WTC11 (cell line): ENCODE results near the gene GALK2.

ENCODE experiments used
- CTCF ChIP-seq: fragments of 200-600 bp; IDR thresholded peaks from 2 replicates; pipeline ENCODE4 v1.8.0; 2022; ENCODE audit warnings: antibody characterized with exemption
- ESRRA ChIP-seq: sonication (generic); formaldehyde crosslinking; IDR thresholded peaks from 2 replicates; pipeline ENCODE4 v1.8.1; 2022; ENCODE audit warnings: mild to moderate bottlenecking, missing genetic modification reagents, borderline replicate concordance
- FOXK1 ChIP-seq: sonication (generic); formaldehyde crosslinking; IDR thresholded peaks from 2 replicates; pipeline ENCODE4 v1.8.0; 2022; ENCODE audit warnings: mild to moderate bottlenecking, moderate library complexity, missing genetic modification reagents
- JUN ChIP-seq: sonication (generic); formaldehyde crosslinking; IDR thresholded peaks from 2 replicates; pipeline ENCODE4 v1.8.0; 2023; ENCODE audit warnings: mild to moderate bottlenecking, missing genetic modification reagents
- MLX ChIP-seq: sonication (generic); formaldehyde crosslinking; IDR thresholded peaks from 2 replicates; pipeline ENCODE4 v1.8.1; 2023; ENCODE audit warnings: mild to moderate bottlenecking, missing genetic modification reagents, moderate library complexity
- NR1H2 ChIP-seq: sonication (generic); formaldehyde crosslinking; IDR thresholded peaks from 2 replicates; pipeline ENCODE4 v1.9.0; 2021; ENCODE audit warnings: mild to moderate bottlenecking, moderate library complexity, missing genetic modification reagents
- NR2C2 ChIP-seq: sonication (generic); formaldehyde crosslinking; IDR thresholded peaks from 2 replicates; pipeline ENCODE4 v1.8.0; 2022; ENCODE audit warnings: mild to moderate bottlenecking, missing genetic modification reagents
- RELA ChIP-seq: sonication (generic); formaldehyde crosslinking; IDR thresholded peaks from 2 replicates; pipeline ENCODE4 v1.8.1; 2022; ENCODE audit warnings: missing genetic modification reagents, mild to moderate bottlenecking, borderline replicate concordance
- SP1 ChIP-seq: sonication (generic); formaldehyde crosslinking; conservative IDR thresholded peaks from 2 replicates; pipeline ENCODE4 v1.8.1; 2022; ENCODE audit warnings: missing genetic modification reagents
- ZNF219 ChIP-seq: sonication (generic); formaldehyde crosslinking; IDR thresholded peaks from 2 replicates; pipeline ENCODE4 v1.8.0; 2023; ENCODE audit warnings: missing genetic modification reagents, mild to moderate bottlenecking, borderline replicate concordance
- TF ChIP-seq, protein P1 (sequence below): fragments of 250-450 bp; sonication (Bioruptor Pico); IDR thresholded peaks from 2 replicates; pipeline ENCODE4 v1.9.0; 2021; ENCODE audit warnings: mild to moderate bottlenecking
- TF ChIP-seq, protein P2 (sequence below): sonication (generic); formaldehyde crosslinking; IDR thresholded peaks from 2 replicates; pipeline ENCODE4 v1.8.1; 2022; ENCODE audit warnings: low read depth, mild to moderate bottlenecking, moderate library complexity, missing genetic modification reagents, borderline replicate concordance
- TF ChIP-seq, protein P3 (sequence below): sonication (generic); formaldehyde crosslinking; IDR thresholded peaks from 2 replicates; pipeline ENCODE4 v1.8.0; 2022; ENCODE audit warnings: mild to moderate bottlenecking, missing genetic modification reagents

GRCh38 chr15:49196856-49197255 is 26.8 kb downstream of the GALK2 start:
- TF ChIP-seq, protein P1, sequence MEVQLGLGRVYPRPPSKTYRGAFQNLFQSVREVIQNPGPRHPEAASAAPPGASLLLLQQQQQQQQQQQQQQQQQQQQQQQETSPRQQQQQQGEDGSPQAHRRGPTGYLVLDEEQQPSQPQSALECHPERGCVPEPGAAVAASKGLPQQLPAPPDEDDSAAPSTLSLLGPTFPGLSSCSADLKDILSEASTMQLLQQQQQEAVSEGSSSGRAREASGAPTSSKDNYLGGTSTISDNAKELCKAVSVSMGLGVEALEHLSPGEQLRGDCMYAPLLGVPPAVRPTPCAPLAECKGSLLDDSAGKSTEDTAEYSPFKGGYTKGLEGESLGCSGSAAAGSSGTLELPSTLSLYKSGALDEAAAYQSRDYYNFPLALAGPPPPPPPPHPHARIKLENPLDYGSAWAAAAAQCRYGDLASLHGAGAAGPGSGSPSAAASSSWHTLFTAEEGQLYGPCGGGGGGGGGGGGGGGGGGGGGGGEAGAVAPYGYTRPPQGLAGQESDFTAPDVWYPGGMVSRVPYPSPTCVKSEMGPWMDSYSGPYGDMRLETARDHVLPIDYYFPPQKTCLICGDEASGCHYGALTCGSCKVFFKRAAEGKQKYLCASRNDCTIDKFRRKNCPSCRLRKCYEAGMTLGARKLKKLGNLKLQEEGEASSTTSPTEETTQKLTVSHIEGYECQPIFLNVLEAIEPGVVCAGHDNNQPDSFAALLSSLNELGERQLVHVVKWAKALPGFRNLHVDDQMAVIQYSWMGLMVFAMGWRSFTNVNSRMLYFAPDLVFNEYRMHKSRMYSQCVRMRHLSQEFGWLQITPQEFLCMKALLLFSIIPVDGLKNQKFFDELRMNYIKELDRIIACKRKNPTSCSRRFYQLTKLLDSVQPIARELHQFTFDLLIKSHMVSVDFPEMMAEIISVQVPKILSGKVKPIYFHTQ (CRISPR knock-in tag) = no peak
- no peak for TF ChIP-seq CTCF
- TF ChIP-seq ESRRA (CRISPR knock-in tag) = no peak
- TF ChIP-seq MLX (CRISPR knock-in tag) = no peak
- TF ChIP-seq ZNF219 (CRISPR knock-in tag) = no peak
- TF ChIP-seq NR1H2 = no peak
- TF ChIP-seq NR2C2 (CRISPR knock-in tag) = no peak
- TF ChIP-seq, protein P2, sequence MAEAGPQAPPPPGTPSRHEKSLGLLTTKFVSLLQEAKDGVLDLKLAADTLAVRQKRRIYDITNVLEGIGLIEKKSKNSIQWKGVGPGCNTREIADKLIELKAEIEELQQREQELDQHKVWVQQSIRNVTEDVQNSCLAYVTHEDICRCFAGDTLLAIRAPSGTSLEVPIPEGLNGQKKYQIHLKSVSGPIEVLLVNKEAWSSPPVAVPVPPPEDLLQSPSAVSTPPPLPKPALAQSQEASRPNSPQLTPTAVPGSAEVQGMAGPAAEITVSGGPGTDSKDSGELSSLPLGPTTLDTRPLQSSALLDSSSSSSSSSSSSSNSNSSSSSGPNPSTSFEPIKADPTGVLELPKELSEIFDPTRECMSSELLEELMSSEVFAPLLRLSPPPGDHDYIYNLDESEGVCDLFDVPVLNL (CRISPR knock-in tag) = no peak
- TF ChIP-seq RELA (CRISPR knock-in tag) = no peak
- no peak for TF ChIP-seq JUN
- TF ChIP-seq, protein P3, sequence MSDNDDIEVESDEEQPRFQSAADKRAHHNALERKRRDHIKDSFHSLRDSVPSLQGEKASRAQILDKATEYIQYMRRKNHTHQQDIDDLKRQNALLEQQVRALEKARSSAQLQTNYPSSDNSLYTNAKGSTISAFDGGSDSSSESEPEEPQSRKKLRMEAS (CRISPR knock-in tag) = no peak
- TF ChIP-seq FOXK1 = no peak
- no peak for TF ChIP-seq SP1 (CRISPR knock-in tag)
